GM21825 (cell line): ENCODE results near the gene CT47B1.
"Not testable (repeated sequence)": the region's sequence is repeated elsewhere in the genome, so short reads cannot be mapped to it uniquely, and the experiment has no call there.

Source experiments
- ATAC-seq: cut with Tn5 transposase; IDR thresholded peaks from one replicate; pipeline ENCODE4 v1.9.1; 2021; ENCODE audit warnings: mild to moderate bottlenecking, moderate library complexity; ENCODE audit not compliant: unreplicated experiment

Gene CT47B1

DNA sequence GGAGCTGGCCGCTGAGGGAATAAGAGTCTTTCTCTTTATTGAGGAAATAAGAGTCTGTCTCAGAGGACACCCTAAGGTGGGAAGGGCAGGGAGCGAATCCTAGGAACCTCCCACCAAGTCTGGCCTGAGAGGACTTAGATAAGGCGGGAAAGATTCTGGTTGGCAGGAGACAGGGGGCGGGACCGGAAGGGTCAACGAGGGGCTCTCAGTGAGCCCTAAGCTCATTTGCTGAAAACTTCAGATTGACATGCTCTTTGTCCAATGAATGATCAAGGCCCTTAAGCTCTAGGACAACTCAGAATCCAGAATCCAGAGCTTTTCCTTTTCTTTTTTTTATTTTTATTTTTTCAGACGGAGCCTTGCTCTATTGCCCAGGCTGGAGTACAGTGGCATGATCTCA is at the start of gene CT47B1:
Gene CT47B1, minus strand, starts transcription at position 101 of the 400 bp plus-strand sequence. CDS start 196 bp downstream, outside the sequence.
- not testable (repeated sequence) for ATAC-seq

DNA sequence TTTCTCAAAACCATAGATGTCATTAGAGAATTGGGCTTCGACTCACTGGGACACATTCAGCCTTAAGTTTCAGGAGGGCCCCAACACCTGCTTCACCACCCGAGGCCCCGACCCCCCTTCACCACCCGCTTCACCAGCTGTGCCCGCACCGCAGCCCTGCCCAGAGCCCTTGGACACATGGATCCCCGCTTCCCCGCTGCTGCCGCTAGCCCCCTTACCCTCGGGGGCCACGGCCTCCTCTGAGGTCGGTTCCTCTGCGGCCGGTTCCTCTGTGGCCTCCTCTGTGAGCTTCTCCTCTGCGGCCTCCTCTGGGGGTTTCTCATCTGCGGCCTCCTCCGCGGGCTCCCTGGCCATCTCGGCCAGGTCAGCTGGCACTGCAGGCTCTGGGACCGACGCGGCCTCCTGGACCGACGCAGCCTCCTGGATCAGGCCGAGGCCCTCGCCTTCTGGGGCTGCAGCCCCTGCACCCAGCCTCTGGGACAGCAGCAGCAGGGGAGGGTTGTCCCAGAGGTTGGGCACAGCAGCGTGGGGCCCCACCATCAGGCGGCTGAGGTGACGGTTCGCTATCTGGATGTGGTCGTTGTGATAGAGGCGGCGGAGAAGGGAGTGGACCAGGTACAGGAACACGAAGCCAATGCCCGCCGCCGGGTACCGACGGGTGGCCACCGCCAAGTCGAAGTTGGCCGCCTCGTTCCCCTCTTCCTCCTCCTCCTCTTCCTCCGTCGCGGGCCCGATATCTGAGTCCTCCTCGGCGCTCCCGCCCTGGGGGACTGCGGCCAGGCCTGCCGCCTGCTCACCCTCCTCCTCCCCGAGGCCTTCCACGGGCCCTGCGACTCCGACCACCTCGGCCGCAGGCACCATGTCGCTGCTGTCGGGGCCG is 748 bp downstream of the CT47B1 start:
- ATAC-seq = no peak

DNA sequence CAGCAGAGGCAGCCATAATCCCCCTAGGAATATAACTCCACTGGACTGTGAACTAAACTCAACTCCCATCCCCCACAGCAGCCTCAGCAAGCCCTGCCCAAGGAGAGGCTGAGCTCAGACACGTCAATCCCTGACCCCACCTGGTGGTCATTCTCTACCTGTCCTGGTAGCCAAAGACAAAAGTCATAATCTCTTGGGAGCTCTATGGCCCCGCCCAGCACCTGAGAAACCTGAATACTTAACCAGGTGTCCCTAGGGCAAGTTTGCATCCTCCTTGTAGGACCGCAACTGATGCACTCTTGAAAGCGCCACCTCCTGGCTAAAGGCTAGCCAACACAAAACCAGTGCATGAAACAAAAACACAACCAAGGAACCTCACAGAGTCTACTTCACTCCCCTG is 18.4 kb downstream of the CT47B1 start:
- ATAC-seq = no peak

DNA sequence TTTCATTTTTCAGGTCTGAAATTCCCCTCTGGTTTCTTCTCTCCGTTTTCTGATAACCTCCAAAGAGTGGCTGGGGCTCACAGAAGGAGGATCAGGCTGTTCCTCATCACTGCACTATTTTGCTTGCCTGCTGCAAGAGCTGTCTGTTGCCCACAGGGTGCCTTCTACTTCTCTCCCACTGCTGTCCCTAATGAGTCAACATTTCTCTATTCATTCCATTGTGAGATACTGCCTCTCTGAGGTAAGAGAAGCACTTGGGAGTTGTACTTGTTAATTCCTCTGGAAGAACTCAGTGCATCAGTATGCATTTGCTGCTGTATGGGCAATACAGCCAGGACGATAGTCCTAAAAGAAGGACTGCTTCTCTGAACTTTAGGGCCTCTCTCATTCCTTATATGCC is 34.8 kb downstream of the CT47B1 start:
- no peak for ATAC-seq

DNA sequence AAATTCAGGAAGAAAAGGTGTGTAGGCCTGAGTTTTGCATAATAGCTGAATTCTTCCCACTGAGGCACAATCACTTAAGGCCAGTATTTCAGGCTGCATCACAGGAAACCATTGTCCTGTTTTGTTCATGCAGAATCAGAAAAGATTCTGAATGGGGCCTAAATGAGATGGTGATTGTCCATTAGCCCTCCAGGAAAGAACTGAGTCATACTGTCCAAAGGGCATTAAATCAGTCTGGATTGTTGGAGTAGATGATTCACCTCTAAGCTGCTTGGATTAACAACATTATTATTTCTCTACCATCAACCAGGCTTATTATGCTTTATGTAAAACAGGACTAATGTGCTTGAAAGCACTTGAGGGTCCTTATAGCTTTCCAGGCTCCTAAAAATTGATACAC is 36.2 kb downstream of the CT47B1 start:
- ATAC-seq = no peak

DNA sequence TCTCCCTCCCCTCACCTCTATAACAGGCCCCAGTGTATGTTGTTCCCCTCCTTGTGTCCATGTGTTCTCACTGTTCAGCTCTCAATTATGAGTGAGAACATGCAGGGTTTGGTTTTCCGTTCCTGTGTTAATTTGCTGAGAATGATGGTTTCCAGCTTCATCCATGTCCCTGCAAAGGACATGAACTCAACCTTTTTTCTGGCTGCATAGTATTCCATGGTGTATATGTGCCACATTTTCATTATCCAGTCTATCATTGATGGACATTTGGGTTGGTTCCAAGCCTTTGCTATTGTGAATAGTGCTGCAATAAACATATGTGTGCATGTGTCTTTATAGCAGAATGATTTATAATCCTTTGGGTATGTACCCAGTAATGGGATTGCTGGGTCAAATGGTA is 48.5 kb downstream of the CT47B1 start:
- not testable (repeated sequence) for ATAC-seq

DNA sequence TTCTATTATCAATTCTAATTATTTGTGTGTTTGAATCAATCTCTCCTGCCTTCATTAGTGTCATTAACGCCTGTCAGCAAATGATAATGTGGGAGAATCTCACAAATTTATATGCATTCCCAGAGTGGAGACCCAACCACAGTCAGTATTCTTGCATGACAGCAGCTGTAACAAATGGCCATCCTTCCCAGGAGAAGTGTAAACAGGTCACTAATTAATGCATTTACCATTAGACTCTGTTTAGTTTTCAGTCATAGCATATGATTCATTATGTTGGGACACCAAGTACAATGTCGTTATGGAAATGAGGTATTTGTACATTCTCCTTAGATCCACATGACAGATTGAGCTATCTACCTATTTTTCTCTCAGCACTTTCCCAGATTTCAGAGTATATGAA is 50.5 kb downstream of the CT47B1 start:
- no peak for ATAC-seq

DNA sequence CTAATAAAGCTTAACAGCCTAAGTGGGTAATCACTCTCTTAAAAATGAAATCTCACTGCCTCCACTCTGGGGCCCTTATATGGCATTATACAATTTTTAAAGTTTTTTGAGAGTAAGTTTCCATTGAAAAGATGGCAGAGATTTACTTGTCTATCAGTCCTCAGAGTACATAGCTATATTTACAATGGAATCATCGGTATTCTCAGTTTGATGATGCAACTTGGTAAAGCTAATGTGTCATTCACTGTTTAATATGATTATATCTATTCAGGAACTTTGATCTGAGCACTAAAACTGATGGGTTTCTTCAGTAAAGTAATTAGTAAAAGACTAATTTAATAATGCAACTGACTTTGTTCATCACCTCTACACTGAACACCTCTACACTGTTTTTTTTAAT is 51.6 kb downstream of the CT47B1 start:
- no peak for ATAC-seq

DNA sequence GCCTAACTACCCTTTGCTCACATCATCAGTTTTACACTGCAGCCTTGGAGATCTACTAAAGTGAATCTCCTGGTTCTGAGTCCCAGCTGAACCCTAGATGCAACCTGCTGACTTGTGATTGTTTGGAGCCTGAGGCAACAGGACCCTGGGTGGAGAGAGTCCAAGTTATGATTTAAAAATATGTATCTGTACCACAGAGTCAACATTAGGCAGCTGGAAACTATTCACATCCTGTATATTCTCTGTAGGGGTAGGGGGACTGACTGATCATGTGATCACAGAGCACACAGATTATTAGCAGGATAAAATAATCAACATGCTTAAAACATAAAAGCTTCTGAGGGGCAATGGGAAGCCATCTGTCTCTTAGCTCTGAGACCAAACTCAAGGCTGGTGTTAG is 52.1 kb downstream of the CT47B1 start:
- ATAC-seq = no peak
